HUES6 (cell line): ENCODE results near the gene SCN5A.

Experiments used
- H3K27ac ChIP-seq: 2 replicates; pipeline ENCODE4 v1.7.0; 2013; ENCODE audit warnings: low read depth, mild to moderate bottlenecking, low read length, inconsistent platforms
- H3K27me3 ChIP-seq: 2 replicates; pipeline ENCODE4 v1.6.1; 2013; ENCODE audit warnings: low read length; ENCODE audit not compliant: control insufficient read depth, insufficient read depth
- H3K36me3 ChIP-seq: 2 replicates; pipeline ENCODE4 v1.6.1; 2013; ENCODE audit warnings: low read length; ENCODE audit not compliant: control insufficient read depth, insufficient read depth
- H3K4me1 ChIP-seq: 2 replicates; pipeline ENCODE4 v1.6.1; 2013; ENCODE audit warnings: low read length; ENCODE audit not compliant: control insufficient read depth, insufficient read depth
- H3K4me3 ChIP-seq: 2 replicates; pipeline ENCODE4 v1.5.1; 2013; ENCODE audit warnings: low read depth, low read length
- H3K9ac ChIP-seq: one replicate; pipeline ENCODE4 v1.6.1; 2013; ENCODE audit warnings: mild to moderate bottlenecking, low read length
- H3K9me3 ChIP-seq: 2 replicates; pipeline ENCODE4 v1.6.1; 2013; ENCODE audit warnings: low read depth, low read length; ENCODE audit not compliant: control insufficient read depth, insufficient read depth

SCN5A gene

DNA sequence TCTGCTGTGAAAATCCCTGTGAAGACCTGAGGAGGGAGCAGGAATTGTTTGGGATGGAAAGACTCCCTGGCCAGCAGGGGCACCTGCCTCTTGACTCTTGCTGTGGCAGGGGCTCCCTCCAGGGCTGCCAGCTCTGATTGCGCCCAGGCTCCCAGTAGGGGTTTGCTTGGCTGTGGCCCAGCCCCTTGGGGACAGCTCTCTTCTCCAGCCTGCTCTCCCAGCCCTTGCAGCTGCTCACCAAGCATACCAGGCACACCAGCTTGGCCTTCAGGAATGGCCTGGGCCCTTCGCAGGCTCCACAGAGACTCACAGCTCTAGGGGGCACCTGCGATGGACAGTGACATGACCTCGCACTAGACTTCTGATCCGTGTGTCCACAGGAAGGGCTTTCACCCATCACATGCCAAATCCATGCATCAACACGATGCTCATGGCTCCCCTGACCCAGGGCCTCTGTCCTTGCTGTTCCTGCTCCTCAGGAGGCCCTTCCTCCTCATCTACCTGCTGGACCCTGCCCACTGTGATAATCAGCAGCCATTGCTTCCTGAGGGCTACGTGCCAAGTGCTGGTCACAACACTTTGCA is 61.8 kb downstream of the SCN5A start:
- Histone ChIP-seq H3K9me3 (no peaks in the 10 kb centered on the region), H3K4me1 (no peaks in the 10 kb centered on the region), H3K4me3 (no peak overlapping the region), H3K9ac (no peak overlapping the region), H3K27ac (no peak overlapping the region), H3K36me3 (peaks cover 5% of the 10 kb centered on the region; the same call in 1 of the 2 replicates), H3K27me3 (no peaks in the 10 kb centered on the region)

DNA sequence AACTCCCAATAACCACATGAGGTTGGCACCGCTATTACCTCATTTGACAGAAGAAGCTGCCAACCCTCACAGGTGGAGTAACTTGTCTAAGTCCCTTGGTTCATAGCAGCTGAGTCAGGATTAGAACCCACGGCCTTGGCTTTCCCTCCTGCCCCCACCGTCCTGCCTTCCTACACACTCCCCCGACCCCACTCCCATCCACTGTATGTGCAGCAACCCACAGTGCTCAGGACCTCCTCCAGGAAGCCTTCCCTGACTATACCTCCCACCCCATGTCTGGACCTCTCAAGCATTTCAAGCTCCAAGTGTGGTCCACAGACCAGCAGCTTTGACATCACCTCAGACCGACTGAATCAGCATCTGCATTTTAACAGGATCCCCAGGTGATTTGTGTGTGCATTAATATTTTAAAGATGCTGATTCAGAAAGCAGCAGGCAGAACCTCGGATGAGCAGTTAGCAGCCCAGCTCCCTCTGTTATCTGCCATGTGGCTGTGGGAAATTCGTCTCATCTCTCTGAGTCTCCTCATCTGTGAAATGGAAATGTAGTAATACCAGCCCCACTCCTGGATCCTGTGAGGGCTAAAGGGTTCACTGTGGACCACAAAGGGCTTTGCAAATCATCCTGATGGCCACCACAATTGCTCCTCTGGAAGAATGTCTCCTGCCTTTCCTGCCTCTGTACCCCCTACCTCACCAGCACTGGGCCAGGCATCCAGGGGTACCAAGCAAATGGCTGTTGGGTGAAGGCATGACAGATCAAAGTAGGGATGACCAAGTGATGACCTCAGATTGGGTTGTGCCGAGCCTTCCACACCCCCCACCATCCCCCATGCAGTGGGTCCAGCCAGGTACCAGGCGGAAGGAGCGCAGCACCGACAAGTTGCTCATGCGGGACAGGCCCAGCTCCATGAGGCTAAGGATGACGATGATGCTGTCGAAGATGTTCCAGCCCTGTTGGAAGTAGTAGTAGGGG is 62.7 kb downstream of the SCN5A start:
- no peak overlapping the region for H3K27ac ChIP-seq
- H3K9me3 ChIP-seq = no peaks in the 10 kb centered on the region
- no peak overlapping the region for H3K9ac ChIP-seq
- no peaks in the 10 kb centered on the region for H3K27me3 ChIP-seq
- H3K36me3 ChIP-seq = peaks cover 5% of the 10 kb centered on the region; the same call in 1 of the 2 replicates
- H3K4me1 ChIP-seq = peaks cover 5% of the 10 kb centered on the region; the same call in 1 of the 2 replicates
- no peak overlapping the region for H3K4me3 ChIP-seq

DNA sequence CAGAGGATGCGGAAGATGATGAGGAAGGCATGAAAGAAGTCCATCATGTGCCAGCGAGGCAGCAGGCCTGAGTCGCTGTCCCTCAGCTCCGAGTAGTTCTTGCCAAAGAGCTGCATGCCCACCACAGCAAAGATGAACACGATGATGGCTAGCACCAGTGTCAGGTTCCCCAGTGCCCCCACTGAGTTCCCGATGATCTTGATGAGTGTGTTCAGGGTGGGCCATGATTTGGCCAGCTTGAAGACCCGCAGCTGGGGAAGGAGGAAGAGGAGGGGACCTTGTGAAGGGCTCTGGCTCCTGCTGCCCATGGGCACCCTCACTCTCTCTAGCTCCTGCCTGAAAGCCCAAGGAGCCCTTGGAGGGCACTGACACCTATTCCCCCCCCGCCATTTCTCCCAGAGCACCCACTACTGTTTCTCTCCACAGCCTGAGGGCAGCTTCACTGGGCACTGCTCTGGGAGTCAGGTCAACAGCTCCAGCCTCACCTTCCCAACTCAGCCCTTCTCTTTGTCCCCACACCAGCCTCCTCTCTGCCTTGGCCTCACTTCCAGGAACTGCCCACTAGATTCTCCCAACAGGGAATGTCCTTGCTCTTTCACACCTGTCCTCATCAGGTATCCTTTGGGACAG is 63.6 kb downstream of the SCN5A start:
- peaks cover 5% of the 10 kb centered on the region; the same call in 1 of the 2 replicates for H3K36me3 ChIP-seq
- no peaks in the 10 kb centered on the region for H3K27me3 ChIP-seq
- no peak overlapping the region for H3K27ac ChIP-seq
- no peak overlapping the region for H3K9ac ChIP-seq
- H3K9me3 ChIP-seq = no peaks in the 10 kb centered on the region
- H3K4me1 ChIP-seq = peaks cover 5% of the 10 kb centered on the region; the same call in 1 of the 2 replicates
- H3K4me3 ChIP-seq = no peak overlapping the region

DNA sequence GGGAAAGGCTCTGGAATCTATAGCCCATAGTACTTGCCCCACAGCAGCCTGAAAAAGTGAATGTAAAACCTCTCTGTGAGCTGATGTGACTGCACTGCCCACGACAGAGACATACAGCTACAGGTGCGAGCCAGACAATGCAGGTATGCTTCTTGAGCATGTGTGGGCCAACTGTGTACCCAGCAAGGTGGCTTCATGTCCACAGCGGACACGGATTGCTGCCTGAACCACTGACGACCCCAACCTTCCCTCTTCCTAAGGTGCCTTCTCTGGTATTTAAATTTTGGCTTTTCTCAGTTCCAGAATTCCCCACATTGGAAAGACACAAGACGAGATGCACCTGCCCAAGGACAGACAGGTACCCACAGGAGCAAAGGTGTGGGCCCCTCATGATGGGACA is 65.8 kb downstream of the SCN5A start:
- no peaks in the 10 kb centered on the region for H3K9me3 ChIP-seq
- peaks cover 15% of the 10 kb centered on the region; the same call in 1 of the 2 replicates for H3K4me1 ChIP-seq
- no peaks in the 10 kb centered on the region for H3K27me3 ChIP-seq
- peaks cover 5% of the 10 kb centered on the region; the same call in 1 of the 2 replicates for H3K36me3 ChIP-seq
- no peak overlapping the region for H3K27ac ChIP-seq
- H3K4me3 ChIP-seq = no peak overlapping the region
- no peak overlapping the region for H3K9ac ChIP-seq

DNA sequence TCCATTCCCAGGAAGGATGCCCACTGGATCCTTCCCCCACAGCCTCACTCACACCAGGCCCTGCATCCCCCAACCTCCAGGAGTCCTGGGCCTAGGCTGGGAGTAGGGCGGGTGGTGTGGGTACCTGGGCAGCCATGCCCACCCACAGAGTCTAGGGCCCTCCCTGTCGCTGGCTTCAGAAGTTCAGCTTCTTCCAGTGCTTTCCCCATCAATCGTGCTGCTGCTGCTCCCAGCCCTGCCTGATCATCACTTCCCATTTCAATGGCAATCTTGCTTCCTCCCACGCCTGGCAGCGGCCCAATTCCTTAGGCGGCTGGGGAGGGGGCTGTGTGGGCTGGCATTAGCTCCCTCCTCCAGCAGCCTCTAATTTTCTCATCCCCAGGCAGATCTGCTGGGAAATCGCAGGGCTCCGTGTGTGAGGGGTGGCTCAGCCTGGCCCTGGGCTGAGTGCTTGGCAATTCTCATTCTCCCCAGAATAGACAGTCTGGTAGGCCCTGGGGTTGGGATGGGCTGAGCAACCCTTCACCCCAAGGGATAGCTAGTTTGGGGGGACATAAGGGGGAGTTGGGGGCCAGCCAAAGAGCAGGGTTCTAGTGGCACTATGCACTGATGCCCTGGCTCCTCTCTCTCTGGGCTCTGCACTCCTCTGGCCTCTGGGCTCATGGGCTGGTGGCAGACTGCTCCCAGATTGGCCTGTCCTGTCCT is 66.4 kb downstream of the SCN5A start:
- Histone ChIP-seq H3K9me3 (no peaks in the 10 kb centered on the region), H3K27me3 (no peaks in the 10 kb centered on the region), H3K4me1 (peaks cover 15% of the 10 kb centered on the region; the same call in 1 of the 2 replicates), H3K4me3 (no peak overlapping the region), H3K36me3 (peaks cover 5% of the 10 kb centered on the region; the same call in 1 of the 2 replicates), H3K27ac (no peak overlapping the region), H3K9ac (no peak overlapping the region)

DNA sequence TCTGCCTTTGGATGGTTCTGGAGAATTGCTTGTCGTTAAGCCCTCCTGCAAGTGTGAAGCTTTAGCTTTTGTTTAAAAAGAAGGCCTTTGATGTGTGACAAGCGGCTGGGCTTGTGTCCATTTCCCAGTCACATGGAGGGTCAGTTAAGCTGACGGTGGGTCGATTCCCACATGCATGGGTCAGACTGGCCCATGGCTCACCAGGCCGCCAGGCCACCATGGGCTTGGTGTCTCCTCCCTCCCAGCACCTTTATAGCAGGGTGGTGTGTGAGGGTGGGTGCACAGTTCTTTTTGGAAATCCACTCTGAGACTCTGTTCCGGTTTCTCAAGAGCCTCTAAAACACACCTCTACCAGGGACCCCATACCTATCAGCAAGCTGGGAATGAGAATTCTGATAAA is 67.2 kb downstream of the SCN5A start:
- H3K9me3 ChIP-seq = no peaks in the 10 kb centered on the region
- H3K27ac ChIP-seq = no peak overlapping the region
- H3K4me3 ChIP-seq = no peak overlapping the region
- H3K4me1 ChIP-seq = peaks cover 15% of the 10 kb centered on the region; the same call in 1 of the 2 replicates
- H3K27me3 ChIP-seq = no peaks in the 10 kb centered on the region
- no peak overlapping the region for H3K9ac ChIP-seq
- H3K36me3 ChIP-seq = peaks cover 5% of the 10 kb centered on the region; the same call in 1 of the 2 replicates

DNA sequence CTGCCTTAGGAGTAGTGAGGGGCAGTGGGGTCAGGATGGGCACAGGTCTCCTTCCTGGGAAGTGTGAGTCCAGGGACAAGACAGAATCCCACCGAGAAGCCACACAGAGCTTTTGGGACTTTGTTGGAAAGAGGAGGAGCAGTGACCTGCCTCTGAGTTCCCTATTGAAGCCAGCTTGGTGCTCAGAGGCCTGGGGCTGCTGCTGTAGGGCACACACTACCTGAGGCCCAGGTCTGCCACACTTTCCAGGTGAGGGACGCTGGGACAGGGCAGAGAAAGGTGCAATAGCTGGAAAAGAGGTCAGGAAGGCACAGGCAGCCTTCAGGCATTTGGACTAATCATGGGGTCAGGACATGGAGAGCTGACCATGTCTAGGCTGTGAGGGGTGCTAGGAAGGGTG is 67.7 kb downstream of the SCN5A start:
- Histone ChIP-seq H3K9me3 (no peaks in the 10 kb centered on the region), H3K27ac (no peak overlapping the region), H3K27me3 (no peaks in the 10 kb centered on the region), H3K9ac (no peak overlapping the region), H3K4me3 (no peak overlapping the region), H3K4me1 (peaks cover 15% of the 10 kb centered on the region; the same call in 1 of the 2 replicates), H3K36me3 (peaks cover 5% of the 10 kb centered on the region; the same call in 1 of the 2 replicates)

DNA sequence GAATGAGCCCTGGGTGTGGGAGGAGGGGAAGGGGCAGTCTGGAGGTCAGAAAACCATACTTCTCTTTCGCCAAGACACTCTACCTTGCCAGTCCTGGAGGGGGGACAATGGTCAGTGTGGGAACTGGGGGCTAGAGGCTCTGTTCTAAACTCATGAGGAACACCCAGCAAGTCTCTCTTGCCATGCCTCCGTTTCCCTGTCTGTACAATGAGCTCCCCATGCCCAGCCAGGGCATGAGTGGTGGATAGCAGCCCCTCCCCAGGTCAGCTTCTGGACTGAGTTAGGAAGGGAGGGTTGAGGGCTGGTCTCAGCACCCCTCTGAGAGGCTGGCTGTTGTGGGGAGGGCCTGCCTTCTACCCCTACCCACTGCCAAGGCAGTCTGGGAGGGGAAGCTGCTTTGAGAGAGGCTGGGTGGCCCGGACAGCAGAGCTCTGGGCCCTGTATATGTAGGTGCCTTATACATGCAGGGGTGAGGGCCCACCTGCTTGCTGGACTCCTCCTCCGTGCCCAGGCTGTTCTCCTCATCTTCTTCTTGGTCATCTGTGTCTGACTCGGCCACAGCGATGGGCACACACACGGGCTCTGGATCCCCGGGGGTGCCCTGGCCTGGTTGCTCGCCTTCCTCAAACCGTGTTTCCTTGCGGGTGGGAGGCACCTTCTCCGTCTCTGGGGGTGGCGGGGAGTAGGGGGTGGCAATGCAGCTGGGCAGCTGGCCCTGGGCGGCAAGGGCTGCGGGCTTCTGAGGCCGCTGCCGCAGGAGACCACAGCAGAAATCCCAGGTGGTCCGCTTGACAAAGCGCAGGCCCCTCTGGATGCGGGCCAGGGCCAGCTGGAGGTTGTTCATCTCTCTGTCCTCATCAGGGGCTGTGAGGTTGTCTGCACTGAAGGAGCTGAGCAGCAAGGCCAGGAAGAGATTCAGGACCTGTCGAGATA is 68.8 kb downstream of the SCN5A start:
- Histone ChIP-seq H3K36me3 (peaks cover 5% of the 10 kb centered on the region; the same call in 1 of the 2 replicates), H3K27ac (no peak overlapping the region), H3K9ac (no peak overlapping the region), H3K9me3 (no peaks in the 10 kb centered on the region), H3K27me3 (no peaks in the 10 kb centered on the region), H3K4me1 (peaks cover 15% of the 10 kb centered on the region; the same call in 1 of the 2 replicates), H3K4me3 (no peak overlapping the region)

DNA sequence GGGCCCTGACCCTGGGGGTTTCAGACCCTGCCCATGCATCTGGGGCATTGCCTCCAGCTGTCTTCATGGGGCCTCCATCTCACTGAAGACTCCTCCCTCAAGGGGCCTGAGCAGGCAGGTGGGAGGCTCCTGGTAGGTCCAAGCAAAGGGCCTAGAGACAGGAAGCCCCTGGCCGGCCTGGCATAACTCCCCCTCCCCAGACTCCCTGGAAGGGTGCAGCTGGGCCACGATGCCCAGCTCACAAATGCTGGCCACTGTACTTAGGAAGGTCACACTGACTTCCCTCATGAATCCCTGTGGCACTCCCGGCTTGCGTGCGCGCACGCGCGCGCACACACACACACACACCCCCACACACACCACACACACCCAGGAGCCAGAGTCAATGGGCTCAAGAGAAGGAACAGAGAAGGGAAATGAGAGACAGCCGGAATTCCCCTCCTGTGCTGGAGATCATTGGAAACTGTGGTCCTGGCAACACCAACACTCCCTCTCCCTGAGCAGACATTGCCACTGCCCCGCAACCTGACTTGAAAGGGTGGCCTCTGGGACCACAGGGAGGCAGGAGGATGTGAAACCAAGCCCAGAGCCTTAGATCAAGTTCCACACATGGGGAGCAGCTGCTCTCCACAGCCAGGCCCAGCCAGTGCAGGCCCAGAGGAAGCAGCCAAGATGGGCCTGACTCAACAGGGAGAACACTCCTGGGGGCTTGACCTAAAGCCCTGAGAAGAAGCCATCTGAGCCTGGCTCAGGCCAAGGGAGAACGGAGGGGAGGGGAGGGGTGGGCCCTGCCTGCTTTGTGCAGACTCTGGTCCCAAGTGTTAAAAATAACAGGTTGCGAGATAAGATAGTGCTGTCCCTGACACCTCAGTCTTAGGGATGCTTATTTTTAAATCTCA is 69.7 kb downstream of the SCN5A start:
- peaks cover 15% of the 10 kb centered on the region; the same call in 1 of the 2 replicates for H3K4me1 ChIP-seq
- no peak overlapping the region for H3K9ac ChIP-seq
- H3K27me3 ChIP-seq = no peaks in the 10 kb centered on the region
- no peaks in the 10 kb centered on the region for H3K9me3 ChIP-seq
- 0 out of 2 replicates have a peak, but pooled peaks cover under 1% of the 10 kb centered on the region for H3K36me3 ChIP-seq
- no peak overlapping the region for H3K4me3 ChIP-seq
- H3K27ac ChIP-seq = no peak overlapping the region
